HG02588 (cell line): ENCODE data around the gene DMXL1.

Source experiments
- ATAC-seq: cut with Tn5 transposase; IDR thresholded peaks from one replicate; pipeline ENCODE4 v1.9.1; 2021; ENCODE audit warnings: mild to moderate bottlenecking, moderate library complexity; ENCODE audit not compliant: unreplicated experiment

The DMXL1 gene

GRCh38 chr5:119286511-119287488 lies 215.9 kb downstream of the DMXL1 start:
- ATAC-seq: no peak

GRCh38 chr5:119287547-119288111 lies 216.7 kb downstream of the DMXL1 start:
- ATAC-seq: peak; percentile 31

- ATAC-seq: no peak
These were observed 217.6 kb downstream of the DMXL1 start for GRCh38 chr5:119288379-119289033.

GRCh38 chr5:119289438-119290044 lies 218.7 kb downstream of the DMXL1 start:
- ATAC-seq: no peak

GRCh38 chr5:119290161-119290569 lies 219.3 kb downstream of the DMXL1 start:
- ATAC-seq: peak; percentile 87

- no peak for ATAC-seq
These were observed 219.7 kb downstream of the DMXL1 start for GRCh38 chr5:119290607-119291006.

- ATAC-seq: no peak
These were observed 220.2 kb downstream of the DMXL1 start for GRCh38 chr5:119291056-119291455.

- ATAC-seq: no peak
These were observed 221.0 kb downstream of the DMXL1 start for GRCh38 chr5:119291877-119292276.

- no peak for ATAC-seq
These were observed 222.0 kb downstream of the DMXL1 start for GRCh38 chr5:119292701-119293515.

GRCh38 chr5:119293516-119293829 lies 222.6 kb downstream of the DMXL1 start:
- ATAC-seq: no peak
